Right cardiac atrium (tissue), 5 donors: Measurements from ENCODE around the gene PCDHB4. TPM values are rescaled to one million over a fixed set of nuclear protein-coding genes. Genes with fewer than 3 reads are reported as not detected.
"Not testable (repeated sequence)": the region's sequence is repeated elsewhere in the genome, so short reads cannot be mapped to it uniquely, and the experiment has no call there.

Experiments
- ATAC-seq, 2 donors: fragments of 200-7000 bp; cut with Tn5 transposase; one replicate each; pipeline versions ENCODE4 v1.8.0 to v1.9.1; 2020; ENCODE audit warnings: moderate library complexity in 2 of 2, mild to moderate bottlenecking in 1 of 2
- DNase-seq, 3 donors: peaks; one replicate each; pipeline ENCODE4 v3.0.0-alpha.2; 2020
- H3K27ac ChIP-seq: one replicate; pipeline ENCODE4 v1.5.1; 2013; ENCODE audit warnings: mild to moderate bottlenecking, low read length, control low read depth, moderate library complexity
- H3K27me3 ChIP-seq: one replicate; pipeline ENCODE4 v1.6.1; 2013; ENCODE audit not compliant: control insufficient read depth, insufficient read depth
- H3K4me1 ChIP-seq: one replicate; pipeline ENCODE4 v1.6.1; 2013; ENCODE audit warnings: low read length; ENCODE audit not compliant: control insufficient read depth, insufficient read depth
- H3K4me3 ChIP-seq: one replicate; pipeline ENCODE4 v1.5.1; 2013; ENCODE audit warnings: low read length, control low read depth
- H3K9me3 ChIP-seq: one replicate; pipeline ENCODE4 v1.6.1; 2013; ENCODE audit warnings: low read length; ENCODE audit not compliant: control insufficient read depth
- WGBS: extraction: QIAGEN DNeasy Blood & Tissue Kit; methylation state at CpG from one replicate; pipeline ENCODE4 v1.1.7; 2013; 5-methylcytosine and 5-hydroxymethylcytosine counted together
- intact Hi-C, 4 donors: fragments of 100-400 bp; cut with DNase I; formaldehyde crosslinking; loops; one replicate each; pipeline versions ENCODE4 v1.11.0 to v1.14.0; 2022 to 2023
- long read RNA-seq, 4 donors: library from polyadenylated mRNA; unstranded; transcript quantifications; one replicate each; pipeline ENCODE4 v2.0.0, GENCODE V29; 2020 to 2021
- polyA plus RNA-seq: library from polyadenylated mRNA; stranded (reverse); fragments of 200-250 nt; gene quantifications from one replicate; pipeline ENCODE4 v1.2.3, GENCODE V29; 2013
- total RNA-seq, 4 donors: library from RNA; stranded (reverse); fragmentation: NEBNext Ultra II Directional; extraction: Animal tissue kit (Norgen Biotek cat#: 25700); gene quantifications; one replicate each; pipeline ENCODE4 v1.2.1, GENCODE V29; 2021
- donor health status: healthy with polysubstance abuse.
- donor health status: DM: no; HTN: yes; CAD: no.
- donor health status: DM: no; HTN: no; CAD: no.
- donor health status: DM: no; HTN: yes; CAD: no; lungs with severe emphysema.
- donor health status: DM: yes; HTN: yes; CAD: no.

PCDHB4 gene
- 1 to 10 TPM; 2.6 to 3.6 (median 3.1) TPM for total RNA-seq
- polyA plus RNA-seq, result 1.3 TPM
- long read RNA-seq, donor 1, partial matches to known transcripts, result 0 of 1 reads
- long read RNA-seq, donor 1, other reads (novel, unspliced or antisense), result 0 of 1 reads
- long read RNA-seq, donor 2, result 0 reads
- long read RNA-seq, donor 3, transcript PCDHB4-201 (1 exons, 3,825 nt), result major isoform, 6 of 6 reads
- long read RNA-seq, donor 3, partial matches to known transcripts, result 0 of 6 reads
- long read RNA-seq, donor 3, other reads (novel, unspliced or antisense), result 0 of 6 reads
- long read RNA-seq, donor 4, partial matches to known transcripts, result 0 of 1 reads
- long read RNA-seq, donor 4, other reads (novel, unspliced or antisense), result 0 of 1 reads

GRCh38 chr5:141121563-141121962, at the start of gene PCDHB4:
PCDHB4 (plus strand) TSS chr5:141121818; CDS start chr5:141121999, 181 bp downstream.
- intact Hi-C loops, result no loop called here

GRCh38 chr5:141077826-141078225, 43.8 kb upstream of the PCDHB4 start:
- intact Hi-C loops, result no loop called here
- 39% methylated on average over 17 of the region's 17 CpGs for WGBS

More at GRCh38 chr5:141121563-141121962, at the start of gene PCDHB4:
- peaks cover 1% of the 10 kb centered on the region for H3K9me3 ChIP-seq
- 14% methylated on average over 16 of the region's 16 CpGs for WGBS
- no peaks in the 10 kb centered on the region for H3K4me1 ChIP-seq
- ATAC-seq, result no peak
- H3K27me3 ChIP-seq, result no peaks in the 10 kb centered on the region
- H3K4me3 ChIP-seq, result peak within 1 kb of the TSS; percentile 56
- no peak within 1 kb of the TSS for H3K27ac ChIP-seq
- DNase-seq, result peak in 2 of 3 donors; percentile 34 to 59

GRCh38 chr5:141082228-141082627, 39.4 kb upstream of the PCDHB4 start:
- Histone ChIP-seq H3K27me3 (no peaks in the 10 kb centered on the region), H3K9me3 (peaks cover 2% of the 10 kb centered on the region), H3K4me3 (no peak overlapping the region), H3K4me1 (no peaks in the 10 kb centered on the region), H3K27ac (no peak overlapping the region)
- intact Hi-C loops, result no loop called here
- ATAC-seq (no peak), DNase-seq (no peak)

More at GRCh38 chr5:141077826-141078225, 43.8 kb upstream of the PCDHB4 start:
- Histone ChIP-seq H3K9me3 (peaks cover 2% of the 10 kb centered on the region), H3K27me3 (no peaks in the 10 kb centered on the region), H3K27ac (no peak overlapping the region), H3K4me3 (peak overlapping the region; percentile 38), H3K4me1 (no peaks in the 10 kb centered on the region)
- no peak for DNase-seq
- ATAC-seq, result no peak

- intact Hi-C loops, result no loop called here
- 8% methylated on average over 21 of the region's 21 CpGs for WGBS
- peak; percentile 16 to 59 (median 35) for DNase-seq
Measured at GRCh38 chr5:141084487-141084989, 37.1 kb upstream of the PCDHB4 start.

GRCh38 chr5:141094481-141095262, 26.9 kb upstream of the PCDHB4 start, which contains the start of gene PCDHB2:
PCDHB2 (plus strand) TSS chr5:141094615; CDS start chr5:141094791, 176 bp downstream.
- no peaks in the 10 kb centered on the region for H3K27me3 ChIP-seq
- peak within 1 kb of the TSS; percentile 49 for H3K4me3 ChIP-seq
- no peaks in the 10 kb centered on the region for H3K4me1 ChIP-seq
- DNase-seq (peak; percentile 38 to 72 (median 54)), ATAC-seq (peak; percentile 36 to 62)
- 11% methylated on average over 29 of the region's 29 CpGs for WGBS
- H3K9me3 ChIP-seq, result peaks cover 8% of the 10 kb centered on the region
- no peak within 1 kb of the TSS for H3K27ac ChIP-seq
- intact Hi-C loops, result no loop called here

More at GRCh38 chr5:141084487-141084989, 37.1 kb upstream of the PCDHB4 start:
- Histone ChIP-seq H3K4me1 (no peaks in the 10 kb centered on the region), H3K9me3 (no peaks in the 10 kb centered on the region), H3K27ac (no peak overlapping the region), H3K27me3 (no peaks in the 10 kb centered on the region), H3K4me3 (peak overlapping the region; percentile 81)
- ATAC-seq, result peak; percentile 71 to 77

- Histone ChIP-seq H3K27ac (no peak overlapping the region), H3K4me1 (no peaks in the 10 kb centered on the region), H3K27me3 (no peaks in the 10 kb centered on the region), H3K4me3 (peak overlapping the region; percentile 49), H3K9me3 (peaks cover 8% of the 10 kb centered on the region)
- DNase-seq (peak in 2 of 3 donors; percentile 16 to 29), ATAC-seq (no peak)
- WGBS, result 39% methylated on average over 12 of the region's 12 CpGs
- intact Hi-C loops, result no loop called here
Measured at GRCh38 chr5:141095263-141095641, 26.4 kb upstream of the PCDHB4 start.

- H3K9me3 ChIP-seq, DNase-seq, H3K4me3 ChIP-seq, H3K27me3 ChIP-seq, H3K27ac ChIP-seq, H3K4me1 ChIP-seq, intact Hi-C loops, ATAC-seq: not testable (repeated sequence)
- 28% methylated on average over 27 of the region's 46 CpGs for WGBS
Measured at GRCh38 chr5:141096181-141096580, 25.4 kb upstream of the PCDHB4 start.

GRCh38 chr5:141096586-141096985, 25.0 kb upstream of the PCDHB4 start:
- 27% methylated on average over 32 of the region's 38 CpGs for WGBS
- ATAC-seq, H3K4me1 ChIP-seq, H3K9me3 ChIP-seq, intact Hi-C loops, H3K4me3 ChIP-seq, H3K27me3 ChIP-seq, H3K27ac ChIP-seq: not testable (repeated sequence)
- peak in 1 of 3 donors; percentile 21 for DNase-seq

- WGBS, result 15% methylated on average over 19 of the region's 19 CpGs
- peak; percentile 50 to 76 (median 70) for DNase-seq
- peaks cover 3% of the 10 kb centered on the region for H3K9me3 ChIP-seq
- H3K27me3 ChIP-seq, result no peaks in the 10 kb centered on the region
- intact Hi-C loops, result no loop called here
- no peak within 1 kb of the TSS for H3K27ac ChIP-seq
- no peaks in the 10 kb centered on the region for H3K4me1 ChIP-seq
- peak within 1 kb of the TSS; percentile 54 for H3K4me3 ChIP-seq
- ATAC-seq, result peak; percentile 50 to 52
Measured at GRCh38 chr5:141100243-141100805, 21.3 kb upstream of the PCDHB4 start, which contains the start of gene PCDHB3. PCDHB3 (plus strand) TSS chr5:141100473; CDS start chr5:141100650, 177 bp downstream.

GRCh38 chr5:141101059-141101458, 20.6 kb upstream of the PCDHB4 start:
- Histone ChIP-seq H3K4me3 (peak overlapping the region; percentile 54), H3K27me3 (no peaks in the 10 kb centered on the region), H3K9me3 (peaks cover 2% of the 10 kb centered on the region), H3K27ac (no peak overlapping the region), H3K4me1 (no peaks in the 10 kb centered on the region)
- peak in 1 of 2 donors; percentile 36 for ATAC-seq
- DNase-seq, result peak in 1 of 3 donors; percentile 25
- 34% methylated on average over 20 of the region's 20 CpGs for WGBS
- intact Hi-C loops, result no loop called here
